Anterior cingulate cortex (tissue), 58 donors: Measurements from ENCODE around the gene SPRYD3.
"Not testable (repeated sequence)": the region's sequence is repeated elsewhere in the genome, so short reads cannot be mapped to it uniquely, and the experiment has no call there.

Experiments
- DNase-seq, 58 donors: peaks; one replicate each; lab custom pipeline; 2025; lab: John Stamatoyannopoulos, UW

SPRYD3 gene

GRCh38 chr12:53079226-53080117 lies at the start of gene SPRYD3:
TSS of gene SPRYD3 (minus strand) at chr12:53079390. CDS start at chr12:53079333, 57 bp downstream.
- DNase-seq = peak; percentile 81 to 99 (median 97)

DNA sequence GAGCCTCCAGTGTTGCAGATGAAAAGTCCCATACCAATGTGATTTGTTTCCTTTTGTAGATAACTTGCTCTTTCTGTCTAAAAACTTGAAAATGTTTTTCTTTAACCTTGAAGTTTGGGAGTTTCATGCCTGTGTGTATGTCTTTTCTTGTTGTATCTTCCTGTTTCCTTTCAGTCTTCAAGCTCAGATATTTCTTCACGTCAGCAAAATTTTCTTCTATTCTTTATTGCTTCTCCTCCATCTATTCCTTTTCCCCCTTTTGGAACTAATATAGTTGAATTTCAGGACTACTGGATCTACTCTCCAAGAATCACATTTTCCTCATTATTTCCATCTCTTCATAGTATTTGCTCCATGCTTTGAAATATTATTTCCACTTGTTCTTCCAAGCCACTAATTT lies 48.0 kb upstream of the SPRYD3 start:
- no peak for DNase-seq

GRCh38 chr12:53124352-53124723 lies 45.1 kb upstream of the SPRYD3 start:
- no peak for DNase-seq

- DNase-seq = no peak
These were observed 44.6 kb upstream of the SPRYD3 start for GRCh38 chr12:53123578-53124351.

GRCh38 chr12:53122961-53123468 lies 43.8 kb upstream of the SPRYD3 start:
- no peak for DNase-seq

DNA sequence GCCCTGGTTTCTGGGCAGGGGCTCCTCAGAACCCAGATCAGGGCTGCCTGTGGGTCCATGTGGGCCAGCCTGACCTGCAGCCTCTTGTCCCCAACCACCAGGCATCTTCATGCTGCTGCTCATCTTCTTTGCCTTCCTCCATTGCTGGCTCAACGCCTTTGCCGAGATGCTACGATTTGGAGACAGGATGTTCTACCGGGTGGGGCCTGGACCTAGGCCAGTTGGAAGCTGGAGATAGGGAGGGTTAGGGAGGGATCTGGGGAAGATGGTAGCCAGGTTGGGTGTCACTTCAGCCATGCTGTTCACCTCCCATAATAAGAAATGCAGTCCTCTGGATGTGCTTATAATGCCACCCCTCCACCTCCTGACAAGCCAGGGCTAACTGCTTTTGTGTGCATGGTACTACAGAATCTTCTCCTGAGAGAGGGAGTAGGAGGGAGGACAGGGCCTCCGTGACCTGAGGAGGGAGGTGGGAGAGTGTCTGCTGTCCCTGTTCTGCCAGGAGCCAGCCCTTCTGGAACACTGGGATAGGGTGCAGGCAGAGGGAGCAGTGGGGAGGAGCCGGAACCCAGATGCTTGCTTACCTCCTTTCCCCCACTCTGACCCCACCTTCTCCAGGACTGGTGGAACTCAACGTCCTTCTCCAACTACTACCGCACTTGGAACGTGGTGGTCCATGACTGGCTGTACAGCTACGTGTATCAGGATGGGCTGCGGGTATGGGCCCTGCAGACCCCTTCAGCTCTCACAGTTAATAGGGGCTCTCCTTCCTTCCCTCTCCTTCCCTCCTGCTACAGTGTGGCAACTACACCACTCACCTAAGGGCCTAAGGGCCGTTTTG lies 41.7 kb upstream of the SPRYD3 start:
- DNase-seq = no peak

DNA sequence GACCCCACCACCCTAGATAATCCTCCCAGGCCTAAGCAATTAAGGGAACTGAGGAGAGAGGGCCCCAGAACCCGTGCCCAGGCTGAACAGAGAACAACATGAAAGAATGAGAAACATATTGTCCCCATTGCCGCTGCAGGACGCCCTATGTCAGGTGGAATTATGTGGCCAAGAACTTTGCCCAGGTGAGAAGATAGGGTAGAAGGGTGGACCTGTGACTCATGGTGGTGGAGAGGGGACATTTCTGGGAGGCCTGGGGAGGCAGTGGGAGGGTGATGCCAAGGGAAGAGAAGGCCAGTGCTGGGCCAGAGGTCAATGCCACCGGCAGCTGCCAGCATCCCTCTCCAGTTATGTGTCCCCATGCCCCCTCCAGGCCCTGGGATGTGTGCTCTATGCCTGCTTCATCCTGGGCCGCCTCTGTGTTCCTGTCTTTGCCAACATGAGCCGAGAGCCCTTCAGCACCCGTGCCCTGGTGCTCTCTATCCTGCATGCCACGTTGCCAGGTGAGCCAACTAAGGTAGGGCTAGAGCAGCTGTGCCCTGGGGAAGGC lies 39.6 kb upstream of the SPRYD3 start:
- no peak for DNase-seq

DNA sequence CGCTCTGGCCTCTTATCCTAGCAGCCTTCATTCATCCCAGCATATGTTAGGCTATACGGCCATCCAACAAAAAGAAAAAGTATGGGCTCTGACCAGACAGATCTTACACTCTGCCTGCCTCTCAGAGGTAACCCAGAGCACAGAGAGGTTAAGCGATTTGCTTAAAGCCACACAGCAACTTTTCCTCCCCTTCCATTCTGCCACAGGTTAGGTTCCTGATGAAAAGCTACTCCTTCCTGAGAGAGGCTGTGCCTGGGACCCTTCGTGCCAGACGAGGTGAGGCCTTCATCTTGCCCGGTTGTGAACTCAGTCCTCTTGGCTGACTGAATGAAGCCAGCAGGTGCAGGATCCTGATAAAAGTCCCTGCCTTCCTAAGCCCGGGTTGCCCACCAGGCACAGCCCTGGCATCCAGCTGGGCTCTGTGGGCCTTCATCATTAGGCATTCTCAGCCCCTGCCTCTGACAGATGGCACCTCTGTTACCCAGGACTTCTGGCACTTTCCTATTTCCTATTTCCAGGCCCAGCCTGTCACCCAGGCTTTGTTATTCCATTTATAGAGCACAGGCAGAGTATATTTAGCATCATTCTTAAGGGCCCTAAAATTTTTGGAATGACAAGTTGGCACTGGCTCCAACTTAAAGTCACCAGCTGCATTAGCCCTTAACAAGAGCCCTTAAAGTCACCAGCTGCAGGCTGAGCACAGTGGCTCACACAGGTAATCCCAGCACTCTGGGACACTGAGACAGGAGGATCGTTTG lies 36.9 kb upstream of the SPRYD3 start:
- DNase-seq = no peak

- DNase-seq = no peak
These were observed 36.1 kb upstream of the SPRYD3 start for GRCh38 chr12:53115112-53115890.

DNA sequence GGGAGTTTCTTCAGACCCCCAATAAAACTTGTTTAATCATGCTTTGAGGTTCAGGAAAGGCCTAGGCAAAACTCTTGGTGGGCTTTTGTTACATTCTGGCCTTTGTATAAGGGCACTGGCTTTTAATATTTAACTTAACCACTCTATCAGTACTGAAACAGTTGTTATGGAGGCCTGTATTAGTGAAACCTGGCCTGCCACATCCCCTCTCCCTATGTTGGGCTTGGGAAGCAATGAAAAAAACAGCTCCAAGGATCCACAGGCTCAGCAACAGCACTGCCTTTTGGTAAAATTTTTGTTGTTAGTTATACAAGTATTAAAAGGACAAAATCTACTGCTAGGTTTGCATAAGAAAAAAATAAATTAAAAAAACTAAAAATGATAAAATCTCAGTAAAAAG lies 34.8 kb upstream of the SPRYD3 start:
- no peak for DNase-seq

- no peak for DNase-seq
These were observed 34.0 kb upstream of the SPRYD3 start for GRCh38 chr12:53113136-53113705.

- DNase-seq = not testable (repeated sequence)
These were observed 33.2 kb upstream of the SPRYD3 start for GRCh38 chr12:53112431-53112830.

DNA sequence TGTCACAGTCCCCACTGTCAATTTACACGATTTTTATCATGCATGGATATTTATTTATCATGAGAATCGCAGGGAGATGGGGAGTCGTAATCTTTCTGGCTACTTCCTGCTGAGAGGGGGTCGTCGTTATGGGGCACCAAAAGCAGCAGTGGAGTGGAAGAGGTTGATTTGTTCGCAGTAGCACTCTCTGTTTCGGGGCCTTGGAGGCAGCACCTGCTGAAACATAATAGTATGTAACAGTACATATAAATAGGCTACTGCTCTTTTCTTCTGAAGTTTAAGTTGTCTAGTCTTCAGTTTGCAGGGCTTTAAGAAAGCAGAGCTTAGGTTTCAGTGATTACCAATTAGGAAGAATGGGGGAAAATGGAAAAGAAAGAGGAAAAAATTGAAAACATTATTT lies 27.9 kb upstream of the SPRYD3 start:
- no peak for DNase-seq

GRCh38 chr12:53105712-53106439 lies 26.7 kb upstream of the SPRYD3 start:
- no peak for DNase-seq

GRCh38 chr12:53105256-53105655 lies 26.1 kb upstream of the SPRYD3 start:
- DNase-seq = no peak

DNA sequence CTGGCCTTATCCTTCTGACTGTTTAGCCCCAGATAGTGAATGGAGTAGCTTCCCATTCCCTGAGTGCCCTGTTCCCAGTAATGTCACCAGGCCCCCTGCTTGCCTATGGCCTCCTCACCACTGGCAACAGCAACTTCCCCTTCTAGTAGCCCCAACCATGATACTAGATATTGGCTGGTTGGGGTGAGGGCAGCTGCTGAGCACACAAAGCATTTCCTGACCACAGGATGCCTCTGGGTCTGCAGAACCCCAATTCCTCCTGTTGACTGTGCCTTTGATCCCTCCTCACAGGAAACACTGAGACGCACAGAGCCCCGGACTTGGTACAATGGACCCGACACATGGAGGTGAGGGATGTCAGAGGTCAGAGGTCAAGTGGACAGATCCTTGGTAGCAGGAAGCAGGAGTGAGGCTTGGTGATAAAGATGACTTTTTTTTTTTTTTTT lies 24.7 kb upstream of the SPRYD3 start:
- DNase-seq = no peak
